ENCODE measurements around the gene AJM1.

AJM1 gene

DNA sequence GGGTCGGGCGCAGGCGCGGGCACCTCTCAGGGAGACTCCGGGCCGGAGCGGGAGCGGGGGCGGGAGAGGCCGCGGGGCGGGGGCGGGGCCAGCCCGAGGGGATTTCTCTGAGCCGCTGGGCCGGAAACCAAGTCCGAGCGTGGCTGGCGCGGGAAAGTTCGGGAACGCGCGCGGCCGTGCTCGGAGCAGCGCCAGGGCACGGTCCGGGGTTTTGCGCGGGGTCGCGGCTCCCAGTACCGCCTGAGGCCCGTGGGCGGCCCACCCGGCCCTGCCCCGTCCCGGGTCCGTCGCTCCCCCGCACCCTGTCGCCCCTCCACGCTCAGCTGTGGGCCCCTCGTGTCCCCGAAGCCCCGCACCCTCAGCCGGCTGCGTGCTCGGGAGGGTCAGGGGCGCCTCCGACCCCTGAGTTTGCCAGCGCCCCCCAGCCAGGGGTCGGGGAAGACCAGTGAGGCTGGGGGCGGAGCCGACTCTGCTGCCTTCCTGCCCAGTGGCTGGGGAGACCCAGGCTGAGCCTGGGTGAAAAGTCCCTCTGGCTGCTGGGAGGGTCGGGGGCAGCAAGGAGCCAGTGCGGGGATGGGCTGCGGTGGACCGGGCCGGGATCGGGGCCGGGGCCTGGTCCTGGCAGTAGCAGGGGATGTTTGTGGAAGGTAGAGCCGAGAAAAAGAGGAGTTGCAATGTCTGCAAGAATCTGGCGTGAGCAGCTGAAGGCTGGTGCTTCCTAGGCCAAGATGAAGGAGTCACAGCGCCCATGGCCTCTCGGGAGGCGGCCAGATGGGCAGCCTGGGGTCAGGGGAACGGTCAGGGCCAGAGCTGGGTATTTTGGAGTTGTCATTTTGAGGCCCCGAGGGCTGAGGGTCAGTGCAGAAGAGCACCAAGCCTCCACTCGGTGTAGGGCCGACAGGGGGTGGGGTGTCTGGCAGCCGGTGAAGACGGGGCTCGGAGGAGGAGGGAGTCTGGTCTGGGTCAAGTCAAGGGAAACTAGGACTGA, 44.6 kb downstream of the AJM1 start:
- peak overlapping the region; percentile 81 for H3K27ac ChIP-seq (replicated peaks)
- DNase-seq (ENCODE audit: low read depth in 1 of 2, low spot score in 1 of 2), result peak in 1 of 2 experiments; percentile 27
- TF ChIP-seq, protein P1, sequence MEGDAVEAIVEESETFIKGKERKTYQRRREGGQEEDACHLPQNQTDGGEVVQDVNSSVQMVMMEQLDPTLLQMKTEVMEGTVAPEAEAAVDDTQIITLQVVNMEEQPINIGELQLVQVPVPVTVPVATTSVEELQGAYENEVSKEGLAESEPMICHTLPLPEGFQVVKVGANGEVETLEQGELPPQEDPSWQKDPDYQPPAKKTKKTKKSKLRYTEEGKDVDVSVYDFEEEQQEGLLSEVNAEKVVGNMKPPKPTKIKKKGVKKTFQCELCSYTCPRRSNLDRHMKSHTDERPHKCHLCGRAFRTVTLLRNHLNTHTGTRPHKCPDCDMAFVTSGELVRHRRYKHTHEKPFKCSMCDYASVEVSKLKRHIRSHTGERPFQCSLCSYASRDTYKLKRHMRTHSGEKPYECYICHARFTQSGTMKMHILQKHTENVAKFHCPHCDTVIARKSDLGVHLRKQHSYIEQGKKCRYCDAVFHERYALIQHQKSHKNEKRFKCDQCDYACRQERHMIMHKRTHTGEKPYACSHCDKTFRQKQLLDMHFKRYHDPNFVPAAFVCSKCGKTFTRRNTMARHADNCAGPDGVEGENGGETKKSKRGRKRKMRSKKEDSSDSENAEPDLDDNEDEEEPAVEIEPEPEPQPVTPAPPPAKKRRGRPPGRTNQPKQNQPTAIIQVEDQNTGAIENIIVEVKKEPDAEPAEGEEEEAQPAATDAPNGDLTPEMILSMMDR (IDR thresholded peaks at IDR 0.05; ENCODE audit: insufficient read depth, low read length), result no peak
- TF ChIP-seq GABPA (IDR thresholded peaks at IDR 0.05; ENCODE audit: low read depth) (no peak), SPI1 (IDR thresholded peaks at IDR 0.05; ENCODE audit: borderline replicate concordance, low read depth) (no peak), POLR2AphosphoS5 (IDR thresholded peaks at IDR 0.05; ENCODE audit: low read depth) (no peak)
- TF ChIP-seq, protein P2, sequence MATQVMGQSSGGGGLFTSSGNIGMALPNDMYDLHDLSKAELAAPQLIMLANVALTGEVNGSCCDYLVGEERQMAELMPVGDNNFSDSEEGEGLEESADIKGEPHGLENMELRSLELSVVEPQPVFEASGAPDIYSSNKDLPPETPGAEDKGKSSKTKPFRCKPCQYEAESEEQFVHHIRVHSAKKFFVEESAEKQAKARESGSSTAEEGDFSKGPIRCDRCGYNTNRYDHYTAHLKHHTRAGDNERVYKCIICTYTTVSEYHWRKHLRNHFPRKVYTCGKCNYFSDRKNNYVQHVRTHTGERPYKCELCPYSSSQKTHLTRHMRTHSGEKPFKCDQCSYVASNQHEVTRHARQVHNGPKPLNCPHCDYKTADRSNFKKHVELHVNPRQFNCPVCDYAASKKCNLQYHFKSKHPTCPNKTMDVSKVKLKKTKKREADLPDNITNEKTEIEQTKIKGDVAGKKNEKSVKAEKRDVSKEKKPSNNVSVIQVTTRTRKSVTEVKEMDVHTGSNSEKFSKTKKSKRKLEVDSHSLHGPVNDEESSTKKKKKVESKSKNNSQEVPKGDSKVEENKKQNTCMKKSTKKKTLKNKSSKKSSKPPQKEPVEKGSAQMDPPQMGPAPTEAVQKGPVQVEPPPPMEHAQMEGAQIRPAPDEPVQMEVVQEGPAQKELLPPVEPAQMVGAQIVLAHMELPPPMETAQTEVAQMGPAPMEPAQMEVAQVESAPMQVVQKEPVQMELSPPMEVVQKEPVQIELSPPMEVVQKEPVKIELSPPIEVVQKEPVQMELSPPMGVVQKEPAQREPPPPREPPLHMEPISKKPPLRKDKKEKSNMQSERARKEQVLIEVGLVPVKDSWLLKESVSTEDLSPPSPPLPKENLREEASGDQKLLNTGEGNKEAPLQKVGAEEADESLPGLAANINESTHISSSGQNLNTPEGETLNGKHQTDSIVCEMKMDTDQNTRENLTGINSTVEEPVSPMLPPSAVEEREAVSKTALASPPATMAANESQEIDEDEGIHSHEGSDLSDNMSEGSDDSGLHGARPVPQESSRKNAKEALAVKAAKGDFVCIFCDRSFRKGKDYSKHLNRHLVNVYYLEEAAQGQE (IDR thresholded peaks at IDR 0.05; ENCODE audit: insufficient replicate concordance, low read depth), result no peak
- no peaks in the 10 kb centered on the region for H3K27me3 ChIP-seq (ENCODE audit: insufficient read depth, poor library complexity, severe bottlenecking)
- peak overlapping the region; percentile 92 for H3K4me3 ChIP-seq (replicated peaks; ENCODE audit: insufficient read depth, low read length)

DNA sequence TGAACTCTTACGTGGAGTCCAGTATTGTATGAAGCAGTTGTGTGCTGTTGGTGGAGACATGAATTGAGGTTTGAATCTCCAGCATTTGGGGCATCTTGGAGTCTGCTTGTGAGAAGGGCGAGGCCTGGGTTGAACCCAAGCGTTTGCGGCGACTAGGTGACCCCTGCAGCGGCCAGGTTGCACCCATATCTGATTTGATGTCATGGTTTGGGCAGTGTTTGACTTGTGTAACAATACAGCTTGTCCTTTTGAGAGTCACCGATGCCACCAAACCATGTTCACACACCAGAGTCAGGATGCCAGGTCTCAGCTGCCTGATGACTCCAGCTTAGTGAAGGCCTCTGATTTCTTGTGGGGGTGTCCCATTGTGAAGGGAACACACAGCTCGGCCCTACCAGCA, 46.2 kb downstream of the AJM1 start:
- Histone ChIP-seq H3K4me3 (replicated peaks; ENCODE audit: insufficient read depth, low read length) (no peak overlapping the region), H3K27ac (replicated peaks) (no peak overlapping the region), H3K27me3 (ENCODE audit: insufficient read depth, poor library complexity, severe bottlenecking) (no peaks in the 10 kb centered on the region)
- TF ChIP-seq, protein P1 (IDR thresholded peaks at IDR 0.05; ENCODE audit: insufficient read depth, low read length), result no peak
- TF ChIP-seq SPI1 (IDR thresholded peaks at IDR 0.05; ENCODE audit: borderline replicate concordance, low read depth) (no peak), GABPA (IDR thresholded peaks at IDR 0.05; ENCODE audit: low read depth) (no peak), POLR2AphosphoS5 (IDR thresholded peaks at IDR 0.05; ENCODE audit: low read depth) (no peak)
- TF ChIP-seq, protein P2 (IDR thresholded peaks at IDR 0.05; ENCODE audit: insufficient replicate concordance, low read depth), result no peak
- no peak for DNase-seq (ENCODE audit: low read depth in 1 of 2, low spot score in 1 of 2)

DNA sequence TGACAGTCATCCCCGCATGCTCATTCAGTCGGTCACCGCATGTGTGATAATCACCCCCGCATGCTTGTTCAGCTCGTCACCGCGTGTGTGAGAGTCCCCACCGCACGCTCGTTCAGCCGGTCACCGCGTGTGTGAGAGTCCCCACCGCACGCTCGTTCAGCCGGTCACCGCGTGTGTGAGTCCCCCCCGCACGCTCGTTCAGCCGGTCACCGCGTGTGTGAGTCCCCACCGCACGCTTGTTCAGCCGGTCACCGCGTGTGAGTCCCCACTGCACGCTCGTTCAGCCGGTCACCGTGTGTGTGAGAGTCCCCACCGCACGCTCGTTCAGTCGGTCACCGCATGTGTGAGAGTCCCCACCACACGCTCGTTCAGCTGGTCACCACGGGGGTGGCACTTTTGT, 47.6 kb downstream of the AJM1 start:
- Histone ChIP-seq H3K27ac (replicated peaks) (no peak overlapping the region), H3K27me3 (ENCODE audit: insufficient read depth, poor library complexity, severe bottlenecking) (no peaks in the 10 kb centered on the region), H3K4me3 (replicated peaks; ENCODE audit: insufficient read depth, low read length) (no peak overlapping the region)
- DNase-seq (ENCODE audit: low read depth in 1 of 2, low spot score in 1 of 2), result no peak
- TF ChIP-seq, protein P1 (IDR thresholded peaks at IDR 0.05; ENCODE audit: insufficient read depth, low read length), result no peak
- TF ChIP-seq GABPA (IDR thresholded peaks at IDR 0.05; ENCODE audit: low read depth), result no peak
- TF ChIP-seq, protein P2 (IDR thresholded peaks at IDR 0.05; ENCODE audit: insufficient replicate concordance, low read depth), result no peak
- TF ChIP-seq SPI1 (IDR thresholded peaks at IDR 0.05; ENCODE audit: borderline replicate concordance, low read depth), result no peak
- no peak for TF ChIP-seq POLR2AphosphoS5 (IDR thresholded peaks at IDR 0.05; ENCODE audit: low read depth)
